HG03521 (cell line): ENCODE results near the gene CTNNA1.
"Not testable (repeated sequence)": the region's sequence is repeated elsewhere in the genome, so short reads cannot be mapped to it uniquely, and the experiment has no call there.

ENCODE experiments used
- ATAC-seq: cut with Tn5 transposase; IDR thresholded peaks from one replicate; pipeline ENCODE4 v1.9.1; 2021; ENCODE audit warnings: mild to moderate bottlenecking, moderate library complexity; ENCODE audit not compliant: unreplicated experiment

Gene CTNNA1

DNA sequence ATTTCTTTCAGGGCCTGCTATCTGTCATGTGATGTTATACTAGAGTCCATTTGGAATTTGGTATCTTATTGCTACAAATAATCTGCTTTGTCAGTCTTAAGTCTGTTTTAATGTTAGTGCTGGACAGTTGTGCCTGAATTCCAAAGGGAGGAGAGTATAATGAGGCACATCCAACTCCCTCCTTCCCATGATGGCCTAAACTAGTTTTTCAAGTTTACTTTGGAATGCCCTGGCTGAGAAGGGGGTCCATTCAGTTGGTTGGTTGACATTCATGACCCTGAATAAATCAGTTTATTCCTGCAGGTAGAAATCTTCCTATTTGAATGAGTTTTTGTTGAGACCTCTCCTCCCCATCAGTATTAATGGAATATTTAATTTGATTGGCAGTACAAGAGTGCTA lies 131.3 kb downstream of the CTNNA1 start:
- ATAC-seq, result no peak

- no peak for ATAC-seq
Measured at GRCh38 chr5:138889994-138890393, 136.8 kb downstream of the CTNNA1 start.

GRCh38 chr5:138890644-138891043 lies 137.4 kb downstream of the CTNNA1 start:
- no peak for ATAC-seq

DNA sequence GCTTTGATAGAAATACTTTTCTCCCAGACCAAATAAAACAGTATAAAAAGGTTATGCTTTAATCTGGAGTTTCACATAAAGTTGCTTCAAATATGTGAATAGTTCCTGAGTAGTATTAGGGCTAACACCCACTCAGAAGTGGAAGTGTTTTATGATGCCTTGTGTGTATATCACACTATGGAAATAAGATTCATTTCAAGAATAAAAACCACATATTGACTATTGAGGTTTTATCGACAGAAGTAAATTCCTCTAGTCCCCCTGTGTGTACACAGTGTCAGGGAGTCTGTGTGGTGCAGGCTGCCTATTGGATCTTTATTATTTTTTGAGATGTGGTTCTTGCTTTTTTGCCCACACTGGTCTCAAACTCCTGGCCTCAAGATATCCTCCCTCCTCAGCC lies 142.7 kb downstream of the CTNNA1 start:
- ATAC-seq, result no peak

- no peak for ATAC-seq
Measured at GRCh38 chr5:138898299-138898698, 145.1 kb downstream of the CTNNA1 start.

- ATAC-seq, result no peak
Measured at GRCh38 chr5:138898742-138899141, 145.5 kb downstream of the CTNNA1 start.

- no peak for ATAC-seq
Measured at GRCh38 chr5:138900281-138900965, 147.2 kb downstream of the CTNNA1 start.

DNA sequence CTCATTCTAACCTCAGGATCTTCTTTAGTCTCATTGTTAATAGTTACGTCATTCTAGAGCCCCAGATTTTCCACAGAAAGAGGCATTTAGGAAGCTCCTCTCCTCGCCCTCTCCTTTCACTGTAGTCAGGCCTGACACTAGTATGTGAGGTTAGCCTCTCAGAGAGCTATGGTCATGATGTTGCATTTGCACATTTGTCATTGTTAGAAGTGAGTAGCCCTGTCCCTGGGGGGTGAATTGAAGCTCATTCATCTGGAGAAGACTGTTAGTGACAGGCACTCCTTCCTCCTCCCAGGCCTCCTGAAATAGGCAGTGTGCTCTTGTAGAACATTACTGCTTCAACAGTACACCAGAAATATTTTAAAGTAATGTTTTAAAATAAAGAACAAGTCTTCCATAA lies 148.5 kb downstream of the CTNNA1 start:
- ATAC-seq, result no peak

DNA sequence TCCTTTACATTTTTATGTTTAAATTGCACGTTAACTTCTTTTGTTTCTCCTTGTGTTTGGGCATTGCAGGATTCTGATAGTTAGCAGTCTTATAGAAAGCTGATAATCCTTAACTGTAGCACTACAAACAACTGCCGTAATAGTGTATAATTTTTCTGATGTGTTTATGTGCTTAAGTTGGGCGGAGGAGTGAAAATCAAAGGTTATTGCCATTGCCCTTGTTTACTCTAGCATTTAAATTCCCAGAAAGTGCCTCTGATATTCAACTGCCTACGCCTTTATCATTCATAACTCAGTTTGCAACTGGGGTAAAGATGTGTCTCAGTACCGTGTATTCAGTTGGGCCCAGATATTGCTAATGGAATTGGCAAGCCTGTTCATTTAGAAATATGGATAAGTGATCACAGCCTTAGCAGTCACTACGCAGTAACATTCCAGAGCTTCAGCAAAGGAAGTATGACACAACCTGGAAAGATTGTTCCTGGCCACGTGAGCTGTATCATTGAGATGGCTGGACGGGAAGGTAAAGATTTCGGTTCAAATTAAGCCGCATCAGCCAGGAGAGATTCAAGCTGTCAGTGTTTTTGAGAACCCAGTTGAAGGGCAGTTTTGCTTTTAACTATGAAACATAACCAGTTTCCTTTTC lies 150.0 kb downstream of the CTNNA1 start:
- ATAC-seq, result no peak

- ATAC-seq, result no peak
Measured at GRCh38 chr5:138905541-138905940, 152.3 kb downstream of the CTNNA1 start.

DNA sequence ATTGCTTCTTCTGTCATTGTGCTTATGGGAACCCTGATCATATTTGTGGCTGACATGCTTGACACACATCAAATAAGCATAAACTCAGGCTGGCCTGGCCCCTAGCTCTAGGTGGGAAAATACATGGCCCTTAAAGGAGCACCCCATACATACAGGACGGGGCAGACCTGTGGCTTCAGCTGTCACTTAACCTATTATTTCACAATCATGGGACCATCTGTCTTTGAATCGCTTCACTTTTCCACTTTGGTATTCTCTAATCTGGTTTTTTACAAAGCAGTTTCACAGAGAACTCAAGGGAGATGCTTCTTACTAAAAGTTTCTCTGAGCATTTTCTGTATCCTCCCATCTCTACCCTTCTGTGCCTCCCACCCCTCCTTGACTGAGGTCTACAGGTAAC lies 156.5 kb downstream of the CTNNA1 start:
- ATAC-seq, result no peak

DNA sequence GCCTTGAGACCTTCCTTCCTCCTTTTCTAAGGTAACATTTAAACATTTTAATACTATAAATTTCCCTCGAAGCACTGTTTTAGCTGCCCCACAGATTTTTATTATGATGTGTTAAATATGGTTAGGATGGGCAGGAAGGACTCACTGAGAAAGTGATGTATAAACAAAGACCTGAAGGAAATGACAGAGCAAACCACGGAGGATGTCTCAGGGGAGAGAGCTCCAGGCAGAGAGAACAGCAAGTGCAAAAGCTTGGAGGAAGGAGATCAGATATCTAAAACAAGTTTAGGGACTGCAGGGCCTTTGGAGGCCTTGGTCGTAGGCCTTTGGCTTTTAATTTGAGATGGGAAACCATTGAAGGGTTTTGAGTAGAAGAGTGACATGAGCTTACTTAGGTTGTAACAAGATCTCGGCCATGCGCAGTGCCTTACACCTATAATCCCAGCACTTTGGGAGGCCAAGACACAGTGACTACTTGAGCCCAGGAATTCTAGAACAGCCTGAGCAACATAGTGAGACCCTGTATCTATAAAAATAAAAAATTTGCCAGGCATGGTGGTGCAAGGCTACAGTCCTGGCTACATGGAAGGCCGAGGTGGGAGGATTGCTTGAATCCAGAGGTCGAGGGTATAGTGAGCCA lies 157.4 kb downstream of the CTNNA1 start:
- no peak for ATAC-seq

GRCh38 chr5:138911441-138911840 lies 158.2 kb downstream of the CTNNA1 start:
- ATAC-seq, result no peak

GRCh38 chr5:138912093-138912492 lies 158.9 kb downstream of the CTNNA1 start:
- ATAC-seq, result no peak

DNA sequence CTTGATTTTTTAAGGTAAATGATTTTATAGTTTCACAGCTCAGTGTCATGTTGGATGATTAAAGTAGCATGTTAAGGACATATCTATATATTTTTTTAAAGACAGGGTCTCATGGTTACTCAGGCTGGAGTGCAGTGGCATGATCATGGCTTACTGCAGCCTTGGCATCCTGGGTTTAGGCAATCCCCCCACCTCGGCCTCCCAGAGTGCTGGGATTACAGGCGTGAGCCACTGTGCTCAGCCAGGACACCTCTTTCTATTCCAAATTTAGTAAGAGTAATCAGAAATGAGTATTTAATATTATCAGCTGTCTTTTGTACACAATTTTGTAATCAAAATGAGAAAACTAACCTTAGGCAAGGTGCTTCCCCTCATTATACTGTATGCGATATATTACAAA lies 160.5 kb downstream of the CTNNA1 start:
- no peak for ATAC-seq

- no peak for ATAC-seq
Measured at GRCh38 chr5:138914338-138914737, 161.1 kb downstream of the CTNNA1 start.

DNA sequence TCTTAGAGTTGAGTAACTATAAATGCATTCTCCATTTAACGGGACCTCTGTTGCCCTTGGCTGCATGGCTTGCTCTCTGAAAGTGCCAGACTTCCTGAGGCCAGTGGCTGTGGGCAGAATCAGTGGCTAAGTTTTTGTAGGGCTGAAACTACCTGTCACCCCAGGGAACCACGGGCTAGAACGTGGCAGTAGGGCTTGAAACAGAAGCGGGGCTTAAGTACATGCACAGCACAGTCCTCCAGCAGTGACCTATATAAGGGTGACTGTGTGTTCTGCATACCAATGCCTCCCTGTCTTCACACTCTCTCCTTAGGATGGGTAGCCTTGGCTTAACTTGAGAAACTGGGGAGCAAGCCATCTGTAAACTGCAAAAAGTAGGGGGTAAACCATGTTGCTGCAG lies 165.5 kb downstream of the CTNNA1 start:
- ATAC-seq, result no peak

- ATAC-seq, result no peak
Measured at GRCh38 chr5:138920181-138920580, 167.0 kb downstream of the CTNNA1 start.

- ATAC-seq, result not testable (repeated sequence)
Measured at GRCh38 chr5:138921362-138921761, 168.1 kb downstream of the CTNNA1 start.

DNA sequence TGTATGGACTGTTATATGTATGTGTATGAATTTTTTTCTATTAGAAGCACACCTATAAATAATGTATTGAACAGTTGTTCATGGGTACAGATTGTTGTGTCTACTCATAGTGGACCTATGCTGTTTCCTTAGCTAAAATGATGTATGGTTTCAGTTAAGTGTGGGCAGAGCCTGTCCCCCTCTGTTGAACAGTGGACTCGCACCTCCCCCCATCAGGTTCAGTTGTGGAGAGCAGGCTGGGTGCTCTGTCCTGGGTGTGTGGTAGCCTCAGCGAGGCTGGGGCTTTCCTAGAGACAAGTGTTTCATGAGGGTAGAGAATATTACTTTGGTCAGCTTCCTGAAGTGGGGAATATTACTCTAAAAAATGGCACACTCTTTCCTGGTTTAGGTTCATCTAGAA lies 169.3 kb downstream of the CTNNA1 start:
- ATAC-seq, result no peak

DNA sequence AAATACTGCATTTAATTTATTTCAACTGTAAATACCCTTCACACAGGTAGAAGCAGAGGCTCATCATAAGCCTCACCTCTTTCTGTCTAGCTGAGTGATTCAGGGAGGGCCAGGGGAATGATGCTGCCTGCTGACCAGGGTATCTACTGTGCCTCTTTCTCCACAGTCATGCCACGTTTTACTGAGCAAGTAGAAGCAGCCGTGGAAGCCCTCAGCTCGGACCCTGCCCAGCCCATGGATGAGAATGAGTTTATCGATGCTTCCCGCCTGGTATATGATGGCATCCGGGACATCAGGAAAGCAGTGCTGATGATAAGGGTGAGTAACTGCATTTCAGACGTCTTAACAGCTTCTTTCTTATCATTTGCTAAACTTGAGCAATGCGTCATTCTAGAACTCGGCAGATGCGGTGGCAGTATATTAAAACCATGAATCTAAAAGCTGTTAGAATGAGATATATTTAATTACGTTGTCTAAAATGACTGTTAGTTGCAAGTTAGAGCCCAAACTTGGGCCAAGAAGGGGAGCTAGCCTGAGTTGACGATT lies 171.9 kb downstream of the CTNNA1 start:
- ATAC-seq, result no peak

DNA sequence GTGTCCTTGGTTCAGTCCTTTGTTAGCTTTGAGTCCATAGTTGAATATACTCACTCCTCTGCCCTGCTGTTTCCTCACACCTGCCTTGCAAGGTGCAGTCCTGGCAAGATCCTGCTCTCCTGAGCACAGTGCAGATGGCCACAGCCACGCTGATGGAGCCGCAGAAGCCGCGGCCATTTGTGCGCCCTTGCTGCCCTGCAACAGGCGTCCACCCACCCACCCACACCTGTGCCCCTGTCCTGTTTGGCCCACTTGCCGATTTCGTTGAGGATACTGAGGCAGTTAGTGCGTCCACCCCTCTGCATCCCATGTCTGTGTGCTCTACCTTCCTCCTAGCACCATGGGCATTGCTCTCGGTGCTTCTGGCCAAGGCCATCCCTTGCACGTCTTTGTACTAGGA lies 173.0 kb downstream of the CTNNA1 start:
- no peak for ATAC-seq
